GM18907 (cell line): ENCODE data around the gene PITX3.
A peak's percentile ranks its signal among the peaks of the same experiment; 100 is the strongest.
"Not testable (repeated sequence)": the region's sequence is repeated elsewhere in the genome, so short reads cannot be mapped to it uniquely, and the experiment has no call there.

Source experiments
- ATAC-seq: cut with Tn5 transposase; IDR thresholded peaks from one replicate; pipeline ENCODE4 v1.9.1; 2021; ENCODE audit warnings: mild to moderate bottlenecking, moderate library complexity; ENCODE audit not compliant: unreplicated experiment

The PITX3 gene

DNA sequence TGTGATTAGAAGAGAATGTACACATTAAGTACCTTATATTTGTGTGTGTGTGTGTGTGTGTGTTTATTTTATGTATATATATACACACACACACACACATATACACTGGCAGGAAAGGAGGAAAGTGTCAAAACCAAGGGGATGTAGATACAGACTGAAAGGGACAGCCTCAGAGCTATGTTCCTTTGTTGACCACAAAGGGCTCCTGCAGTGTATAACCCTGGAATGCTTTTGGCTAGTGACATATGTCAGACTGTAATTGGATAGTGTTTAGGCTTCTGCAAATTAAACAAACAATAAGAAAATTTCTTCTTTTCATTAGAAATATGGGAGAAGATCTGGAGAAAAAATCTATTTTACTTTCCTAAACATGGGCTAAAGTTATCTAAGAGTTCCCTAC is 19.9 kb upstream of the PITX3 start:
- ATAC-seq: no peak

DNA sequence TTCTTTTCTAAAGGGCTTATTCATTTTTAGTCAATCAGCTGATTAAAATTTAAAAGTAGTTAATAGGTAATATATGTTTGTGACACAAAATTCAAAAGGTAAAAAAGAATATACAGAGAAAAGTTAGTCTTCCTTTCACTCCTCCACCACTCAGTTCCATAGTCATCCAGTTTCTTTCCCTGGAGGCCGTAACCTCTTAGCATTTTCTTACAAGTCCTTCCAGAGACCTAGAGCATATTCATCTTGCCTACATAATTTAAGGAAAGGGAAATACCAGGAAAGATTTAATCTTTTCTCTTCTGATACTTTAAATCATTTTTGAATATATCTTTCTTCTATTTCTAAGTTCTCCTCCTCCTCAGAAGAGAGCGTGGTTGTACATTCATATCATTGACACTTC is 14.1 kb upstream of the PITX3 start:
- no peak for ATAC-seq

DNA sequence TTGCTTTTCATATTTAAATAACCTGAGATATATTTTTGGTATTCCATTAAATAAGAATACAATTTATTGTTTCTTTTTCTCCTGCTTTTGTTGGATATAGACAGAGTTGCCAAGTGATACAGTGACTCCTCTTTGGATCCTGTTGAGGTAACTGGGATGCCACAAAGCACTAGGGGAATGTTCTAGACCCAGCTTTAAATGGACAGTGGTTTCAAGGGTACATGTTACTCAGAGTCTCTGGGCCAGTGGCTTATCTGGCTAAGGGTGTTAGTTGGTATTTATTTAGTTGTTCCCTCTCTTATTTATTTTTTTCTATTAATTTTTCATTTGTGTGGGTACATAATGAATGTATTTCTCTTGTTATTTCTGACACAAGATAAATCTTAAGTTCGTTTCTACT is 13.1 kb upstream of the PITX3 start:
- ATAC-seq: no peak

DNA sequence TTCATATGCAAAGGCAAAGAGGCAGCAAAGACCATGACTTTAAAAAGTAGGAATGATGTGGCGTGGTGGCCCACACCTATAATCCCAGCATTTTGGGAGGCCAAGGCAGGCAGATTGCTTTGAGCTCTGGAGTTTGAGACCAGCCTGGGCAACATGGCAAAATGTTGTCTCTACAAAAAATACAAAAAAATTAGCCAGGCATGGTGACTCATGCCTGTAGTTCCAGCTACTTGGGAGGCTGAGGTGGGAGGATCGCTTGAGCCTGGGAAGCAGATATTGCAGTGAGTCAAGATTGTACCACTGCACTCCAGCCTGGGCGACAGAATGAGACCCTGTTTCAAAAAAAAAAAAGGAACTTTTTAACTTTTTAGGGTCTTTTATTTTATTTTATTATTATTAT is 11.2 kb upstream of the PITX3 start:
- ATAC-seq: not testable (repeated sequence)

DNA sequence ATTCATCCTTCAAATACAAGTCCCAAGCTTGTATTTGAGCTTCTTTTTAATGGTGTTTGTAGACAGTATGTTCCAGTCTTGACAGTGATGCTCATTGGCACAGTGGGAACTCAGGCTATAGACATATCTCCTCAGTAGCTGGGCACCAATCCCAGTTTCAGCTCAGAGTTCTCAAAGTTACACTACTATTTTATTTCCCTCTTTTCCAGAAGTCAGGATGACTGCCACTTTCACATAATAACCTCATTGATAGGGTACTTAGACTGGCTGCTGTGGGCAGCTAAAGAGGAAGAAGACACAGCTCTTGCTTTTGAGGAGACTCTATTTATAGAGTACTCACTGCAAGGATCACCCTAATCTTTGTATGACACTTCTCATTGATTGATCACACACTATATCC is 6.4 kb upstream of the PITX3 start:
- ATAC-seq: no peak

DNA sequence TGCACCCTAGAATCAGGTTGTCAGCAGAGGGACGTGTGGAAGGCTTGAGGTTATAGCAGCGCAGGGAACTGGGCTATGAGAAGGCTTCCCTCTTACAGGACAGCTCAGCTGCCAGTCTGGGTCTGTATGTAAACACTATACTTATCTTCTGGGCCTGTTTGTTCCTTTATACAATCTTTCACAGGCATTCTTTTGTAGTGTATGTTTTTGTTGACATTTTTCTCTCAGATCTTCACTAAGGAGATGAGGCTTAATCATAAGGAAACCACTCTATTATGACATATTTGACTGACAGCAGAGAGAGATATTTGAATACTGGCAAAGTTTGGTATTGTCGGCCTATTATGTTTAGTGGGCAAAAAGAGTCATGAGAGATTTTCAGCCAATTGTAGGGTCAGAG is 4.9 kb upstream of the PITX3 start:
- no peak for ATAC-seq

DNA sequence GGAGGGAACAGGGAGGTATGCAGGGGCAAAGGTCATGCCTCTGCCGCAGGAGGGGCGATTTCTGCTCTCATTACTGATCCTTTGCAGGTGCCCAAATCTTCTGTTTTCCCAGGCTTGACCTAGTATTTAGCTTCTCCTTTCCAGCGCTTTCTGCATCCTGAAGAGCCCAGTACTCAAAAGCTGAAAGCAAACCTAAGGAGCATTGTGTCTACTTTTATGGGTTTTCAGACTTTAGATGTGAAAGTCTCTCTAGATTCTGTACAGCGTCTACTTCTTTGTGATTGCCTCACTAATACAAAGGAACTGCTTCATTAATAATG is 4.6 kb upstream of the PITX3 start:
- ATAC-seq: no peak

DNA sequence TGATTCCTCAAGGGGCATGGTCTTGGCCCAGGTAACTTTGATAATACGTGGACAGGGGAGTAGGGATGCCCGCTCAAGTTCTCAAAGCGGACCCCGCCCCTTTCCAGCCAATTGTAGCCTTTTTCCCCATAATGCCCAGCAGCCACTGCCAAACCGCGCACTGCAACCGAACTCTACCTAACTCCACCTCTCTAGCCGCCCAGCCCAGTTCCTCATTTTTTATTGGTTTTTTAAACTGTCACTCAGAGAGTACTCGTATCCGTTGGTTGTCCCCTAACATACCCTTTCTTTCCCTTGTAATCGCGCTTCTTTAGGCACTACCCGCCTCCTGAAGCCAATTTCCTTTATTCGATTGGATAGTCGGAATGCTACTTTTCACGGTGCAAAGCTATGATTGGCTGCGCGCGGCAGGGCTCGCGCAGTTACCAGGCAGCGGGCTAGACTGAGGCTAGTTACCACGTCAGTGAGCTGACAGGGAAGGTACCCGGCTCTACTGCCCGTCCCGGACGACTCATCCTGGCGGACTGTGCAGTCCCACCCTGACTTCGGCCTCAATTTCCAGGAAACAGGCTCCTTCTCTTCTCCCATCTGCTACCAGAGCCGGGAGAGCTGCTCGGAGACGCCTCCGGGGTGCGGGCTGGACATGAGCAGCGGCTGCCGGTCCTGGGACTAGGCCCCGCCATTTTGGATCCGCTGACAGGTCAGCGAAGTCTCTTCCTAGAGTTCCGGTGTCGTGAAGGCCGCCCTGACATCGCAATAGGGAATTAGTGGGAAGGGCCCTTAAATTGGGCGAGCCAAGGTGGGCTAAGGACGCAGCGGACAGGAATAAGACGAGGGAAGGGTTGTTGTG is 4.0 kb upstream of the PITX3 start, which contains the start of gene GBF1:
Gene GBF1, plus strand, starts transcription at position 451 of the 850 bp plus-strand sequence. CDS start 13,407 bp downstream, outside the sequence.
- peak; percentile 90 for ATAC-seq

DNA sequence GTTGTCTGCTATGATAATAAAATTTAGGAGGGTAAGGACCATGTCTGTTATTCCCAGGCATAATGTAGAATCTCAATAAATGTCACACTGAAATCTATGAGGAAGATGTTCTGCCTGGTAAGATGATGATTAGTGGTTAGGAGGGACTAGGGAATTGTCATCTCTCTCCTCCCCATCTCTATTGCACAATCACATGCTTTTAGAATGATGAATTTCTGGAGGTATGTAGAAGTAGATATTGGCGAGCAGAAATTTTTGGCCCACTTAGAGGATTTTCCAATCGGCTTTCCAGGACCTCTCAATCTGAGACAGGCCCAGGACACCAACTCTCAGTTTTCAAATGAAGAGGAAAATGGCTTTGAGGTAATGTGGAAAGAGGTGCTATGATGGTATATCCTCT is 2.0 kb upstream of the PITX3 start:
- no peak for ATAC-seq

DNA sequence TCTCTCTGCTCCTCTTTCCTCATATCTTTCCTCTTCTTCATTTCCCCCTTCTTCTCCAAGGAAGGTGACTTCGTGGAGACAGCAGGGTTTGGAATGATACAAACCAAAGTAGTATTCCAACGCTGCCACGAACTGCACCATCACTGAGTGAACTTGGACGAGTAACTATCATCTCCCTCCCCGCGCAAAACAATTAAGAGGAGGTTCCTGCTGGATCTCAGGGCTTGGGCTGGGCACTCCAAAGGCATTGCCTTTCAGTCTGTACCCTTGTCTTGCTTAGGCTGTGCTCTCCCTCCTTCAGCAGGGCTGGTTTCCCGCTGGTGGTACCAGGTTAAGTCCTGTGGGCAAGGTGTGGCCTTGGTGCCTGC is 790 bp upstream of the PITX3 start:
- no peak for ATAC-seq

DNA sequence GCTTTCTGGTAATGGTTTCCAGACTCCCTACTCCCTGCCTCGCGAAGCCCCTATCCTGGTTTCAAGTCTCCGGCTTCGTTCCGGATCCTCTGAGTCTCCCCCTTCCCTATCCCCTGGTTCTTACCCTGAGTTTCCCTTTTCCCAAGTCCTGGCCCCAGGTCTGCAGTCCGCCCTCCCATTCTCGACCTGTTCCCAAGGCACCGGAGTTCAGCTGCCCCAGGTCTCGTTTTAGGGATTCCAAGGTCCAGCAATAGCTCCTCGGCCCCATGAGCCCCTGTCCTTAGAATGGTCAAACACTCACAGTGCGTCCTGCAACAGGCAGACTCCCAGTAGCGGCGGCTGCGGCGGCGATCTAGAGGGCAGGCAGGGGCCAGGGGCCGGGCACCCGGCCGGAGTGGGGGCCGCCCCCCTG is 274 bp downstream of the PITX3 start:
- peak; percentile 2 for ATAC-seq

DNA sequence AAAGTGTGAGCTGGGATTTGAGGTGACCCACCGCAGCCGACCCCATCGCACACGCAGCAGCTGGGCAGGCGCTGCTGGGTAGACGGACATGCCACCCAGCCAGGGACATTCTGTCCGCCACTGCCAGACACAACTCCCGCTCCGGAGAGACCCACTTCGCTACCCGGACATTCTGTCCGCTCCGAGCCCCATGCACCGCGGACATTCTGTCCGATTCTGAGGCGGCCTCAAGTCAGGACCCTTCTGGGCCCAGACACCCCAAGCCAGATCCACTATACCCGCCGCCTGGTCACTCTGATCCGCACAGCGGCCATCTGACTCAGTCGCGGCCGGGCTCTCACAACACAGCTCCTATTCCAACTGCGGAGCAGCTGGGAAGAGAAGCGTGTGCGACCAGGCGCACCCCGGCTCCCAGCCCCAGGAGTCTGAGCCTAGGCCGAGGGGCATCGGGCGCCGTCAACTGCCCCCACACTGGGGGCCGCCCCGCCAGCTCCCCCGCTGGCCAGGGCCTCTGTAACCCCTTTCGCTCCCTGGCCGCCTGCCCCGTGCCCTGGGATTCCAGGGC is 763 bp downstream of the PITX3 start:
- no peak for ATAC-seq

DNA sequence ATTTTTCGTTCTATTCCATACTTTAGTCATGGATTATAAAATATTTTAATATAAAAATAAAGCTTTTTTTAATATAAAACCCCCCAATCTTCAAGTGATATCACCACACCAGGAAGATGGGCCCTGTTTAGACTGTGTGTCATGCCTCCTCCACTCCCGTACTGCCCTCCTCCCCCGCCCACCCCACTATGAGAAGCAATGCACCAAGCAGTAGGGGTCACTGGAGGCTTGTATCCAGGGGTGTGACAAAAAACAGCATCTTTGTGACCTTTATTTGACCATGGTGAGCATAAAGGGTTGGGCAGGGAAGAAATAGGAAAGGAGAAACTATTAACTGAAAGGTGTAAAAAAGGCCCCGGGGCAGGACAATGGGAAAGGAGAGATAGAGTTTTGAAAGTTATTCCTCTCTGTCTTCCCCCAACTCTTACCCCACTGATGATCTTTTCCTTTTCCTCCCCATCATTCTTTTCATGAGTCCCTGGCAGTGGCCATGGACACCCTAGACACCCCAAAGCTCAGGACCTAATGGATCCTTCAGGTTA is 3.5 kb downstream of the PITX3 start:
- ATAC-seq: no peak

DNA sequence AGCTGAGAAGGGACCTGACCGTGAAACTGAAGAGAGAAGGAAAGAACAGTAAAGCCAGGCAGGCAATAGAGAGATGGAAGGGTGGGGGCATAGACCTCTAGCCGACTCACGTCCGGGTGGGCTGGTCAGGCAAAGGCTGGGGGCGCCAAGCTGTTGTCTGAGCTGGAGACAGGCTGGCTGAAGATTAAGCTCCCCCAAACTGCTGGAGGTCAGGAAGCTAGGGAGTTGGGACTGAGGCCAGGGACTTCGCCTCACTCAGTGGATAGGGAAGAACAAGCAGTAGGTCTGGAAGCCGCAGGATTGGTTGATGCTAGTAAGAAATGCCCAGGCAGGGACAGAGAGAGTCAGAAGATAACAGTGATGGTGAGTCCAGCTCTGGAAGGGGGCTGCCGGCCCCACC is 5.3 kb downstream of the PITX3 start:
- ATAC-seq: no peak

DNA sequence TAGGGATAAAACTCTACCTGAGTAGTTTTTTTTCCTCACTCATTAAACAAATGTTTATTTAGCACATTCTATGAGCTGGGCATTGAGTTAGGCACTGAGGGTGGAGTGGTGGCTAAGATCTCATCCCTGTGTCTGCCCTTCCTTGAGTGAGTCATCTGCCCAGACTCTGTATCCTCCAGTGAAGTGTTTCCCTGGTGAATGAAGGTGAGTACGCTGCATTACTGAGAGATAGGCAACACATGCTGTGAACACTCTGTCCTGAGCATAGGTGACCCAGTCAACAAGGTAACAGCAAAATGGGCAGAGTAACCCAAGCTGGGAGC is 5.8 kb downstream of the PITX3 start:
- no peak for ATAC-seq

DNA sequence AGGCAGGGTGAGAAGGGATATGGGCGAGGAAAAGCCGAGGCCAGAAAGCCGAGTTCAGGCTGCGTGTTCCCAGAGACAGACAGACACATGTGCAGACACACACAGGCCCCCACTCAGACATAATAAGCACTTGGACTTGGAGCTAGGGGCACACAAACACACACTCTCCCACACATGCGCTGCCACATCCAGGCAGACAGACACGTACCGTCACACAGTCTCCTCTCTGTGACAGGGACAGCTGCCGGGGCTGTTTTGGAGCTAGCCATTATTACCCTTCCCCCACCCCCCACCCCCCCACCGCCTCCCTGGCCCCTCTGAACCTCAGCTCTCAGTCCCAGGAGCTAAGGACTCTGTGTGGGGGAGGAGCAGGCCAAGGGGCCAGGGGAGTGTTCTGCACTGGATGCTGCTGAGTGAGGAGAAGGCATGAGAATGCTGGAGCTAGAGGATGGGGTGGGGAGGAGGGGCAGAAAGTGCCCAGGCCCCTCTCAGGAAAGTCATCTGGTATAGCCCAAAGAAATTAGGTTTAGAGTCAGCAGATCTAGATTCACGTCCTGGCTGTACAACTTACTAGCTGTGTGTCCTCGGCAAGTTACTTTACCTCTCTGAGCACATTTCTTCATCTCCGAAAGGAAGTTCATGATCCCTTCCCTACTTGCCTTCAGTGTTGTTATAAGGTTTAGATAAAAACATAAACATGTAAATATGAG is 6.3 kb downstream of the PITX3 start:
- ATAC-seq: no peak

DNA sequence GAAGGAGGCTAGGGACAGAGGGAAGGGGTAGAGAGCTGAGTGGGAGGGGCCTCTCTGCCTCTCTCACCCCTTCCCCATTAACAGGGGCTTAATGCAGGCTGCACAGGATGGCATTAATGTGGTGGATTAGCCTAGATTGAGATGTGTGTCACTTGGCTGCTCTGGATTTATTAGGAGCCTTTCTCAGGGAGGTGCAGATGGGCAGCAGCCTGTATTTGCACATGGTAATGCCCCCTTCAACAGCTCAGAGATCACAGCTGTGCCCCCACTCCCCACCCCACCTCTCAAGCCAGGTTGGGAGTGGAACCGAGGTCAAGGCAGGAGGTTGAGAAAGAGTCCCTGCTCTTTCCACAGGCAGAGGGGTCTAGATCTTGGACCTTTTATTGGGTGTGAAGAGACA is 7.3 kb downstream of the PITX3 start:
- ATAC-seq: no peak

DNA sequence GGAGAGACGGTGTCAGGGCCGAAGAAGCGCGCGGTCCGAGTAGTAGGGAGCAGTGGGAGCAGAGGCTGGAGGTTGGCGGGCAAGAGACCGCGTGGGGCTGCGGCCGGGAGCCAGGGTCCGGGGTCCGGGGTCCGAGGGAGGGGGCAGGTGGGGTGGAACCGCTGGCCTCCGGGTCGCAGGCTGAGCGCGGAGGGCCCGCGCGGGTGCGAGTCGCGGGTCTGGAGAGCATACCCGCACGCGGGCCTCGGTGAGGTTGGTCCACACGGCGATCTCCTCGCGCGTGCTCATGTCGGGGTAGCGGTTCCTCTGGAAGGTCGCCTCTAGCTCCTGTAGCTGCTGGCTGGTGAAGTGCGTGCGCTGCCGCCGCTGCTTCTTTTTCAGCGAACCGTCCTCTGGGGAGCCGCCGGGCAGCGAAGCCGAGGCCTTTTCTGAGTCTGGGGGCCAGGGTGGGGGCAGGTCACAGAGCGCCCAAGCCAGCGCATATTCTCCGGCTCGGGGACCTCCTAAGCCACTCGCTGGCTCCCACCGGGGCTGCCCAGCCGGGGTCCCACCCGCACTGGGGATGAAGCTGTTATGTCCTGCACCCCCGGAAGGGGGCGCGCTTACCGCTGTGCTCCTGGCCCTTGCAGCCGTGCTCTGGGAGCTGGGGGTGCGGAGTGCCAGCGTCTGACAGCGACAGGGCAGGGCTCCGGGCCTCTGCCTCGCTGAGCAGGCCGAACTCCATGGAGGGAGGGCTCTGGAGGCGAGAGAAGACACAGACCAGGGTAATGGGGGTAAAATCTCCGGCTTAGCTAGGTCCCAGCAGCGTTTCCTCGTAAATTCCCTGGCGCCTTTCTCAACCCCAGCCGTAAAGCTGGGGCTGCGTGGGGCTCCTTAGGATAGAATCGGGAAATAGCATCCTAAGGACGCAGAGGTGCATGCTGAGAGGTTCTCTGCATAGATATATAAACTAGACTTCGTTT is 9.7 kb downstream of the PITX3 start:
- ATAC-seq: no peak

DNA sequence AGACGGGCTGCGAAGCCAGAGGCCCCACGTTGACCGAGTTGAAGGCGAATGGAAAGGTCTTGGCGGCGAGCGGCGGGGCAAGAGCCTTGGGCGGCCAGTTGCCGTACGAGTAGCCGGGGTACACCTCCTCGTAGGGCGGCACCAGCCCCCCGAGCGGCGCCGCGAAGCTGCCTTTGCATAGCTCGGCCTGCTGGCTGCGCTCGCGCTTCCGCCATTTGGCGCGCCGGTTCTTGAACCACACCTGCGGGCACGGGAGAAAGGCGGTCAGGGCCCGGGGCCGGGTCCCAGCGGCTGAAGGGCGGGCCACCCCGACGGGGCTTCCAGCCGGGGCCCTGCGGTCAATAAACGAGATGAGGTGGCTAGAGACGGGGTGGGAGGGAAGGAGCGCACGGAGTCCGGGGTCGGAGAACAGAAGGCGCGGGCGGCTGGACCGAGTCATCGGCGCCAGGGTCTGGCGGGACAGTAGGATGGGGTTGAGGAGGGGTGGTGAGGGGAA is 10.4 kb downstream of the PITX3 start:
- no peak for ATAC-seq

DNA sequence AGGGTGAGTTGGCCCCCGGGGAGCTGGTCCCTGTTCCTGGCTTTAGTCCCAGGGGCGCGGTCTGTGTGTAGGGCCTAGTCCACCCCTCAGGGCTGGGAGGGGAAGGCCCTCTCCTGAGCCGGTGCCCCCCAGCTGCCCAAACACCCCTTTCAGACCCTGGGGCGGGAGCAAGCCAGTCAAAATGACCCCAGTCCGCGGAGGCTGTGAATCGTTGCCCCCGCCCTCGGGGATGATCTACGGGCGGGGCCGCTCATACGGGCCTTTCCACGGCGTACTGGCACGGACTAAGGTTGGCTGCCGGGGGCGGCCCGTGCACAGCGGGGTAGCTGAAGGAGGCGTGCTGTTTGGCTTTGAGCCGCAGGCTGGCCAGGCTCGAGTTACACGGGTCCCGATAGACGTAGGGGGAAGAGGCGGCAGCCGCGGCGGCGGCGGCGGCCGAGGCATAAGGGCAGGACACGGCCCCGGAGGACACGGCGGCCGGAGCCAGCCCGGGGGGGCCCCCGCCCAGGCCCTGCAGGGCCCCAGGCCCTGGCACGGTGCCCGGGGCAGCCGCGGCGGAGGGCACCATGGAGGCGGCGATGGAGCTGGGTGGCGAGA is 10.9 kb downstream of the PITX3 start:
- no peak for ATAC-seq
